GM21526 (cell line): ENCODE results near the gene CISH.

Experiments
- ATAC-seq: cut with Tn5 transposase; IDR thresholded peaks from one replicate; pipeline ENCODE4 v1.9.1; 2021; ENCODE audit warnings: moderate library complexity; ENCODE audit not compliant: unreplicated experiment, low FRiP score

Gene CISH, protein sequence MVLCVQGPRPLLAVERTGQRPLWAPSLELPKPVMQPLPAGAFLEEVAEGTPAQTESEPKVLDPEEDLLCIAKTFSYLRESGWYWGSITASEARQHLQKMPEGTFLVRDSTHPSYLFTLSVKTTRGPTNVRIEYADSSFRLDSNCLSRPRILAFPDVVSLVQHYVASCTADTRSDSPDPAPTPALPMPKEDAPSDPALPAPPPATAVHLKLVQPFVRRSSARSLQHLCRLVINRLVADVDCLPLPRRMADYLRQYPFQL

DNA sequence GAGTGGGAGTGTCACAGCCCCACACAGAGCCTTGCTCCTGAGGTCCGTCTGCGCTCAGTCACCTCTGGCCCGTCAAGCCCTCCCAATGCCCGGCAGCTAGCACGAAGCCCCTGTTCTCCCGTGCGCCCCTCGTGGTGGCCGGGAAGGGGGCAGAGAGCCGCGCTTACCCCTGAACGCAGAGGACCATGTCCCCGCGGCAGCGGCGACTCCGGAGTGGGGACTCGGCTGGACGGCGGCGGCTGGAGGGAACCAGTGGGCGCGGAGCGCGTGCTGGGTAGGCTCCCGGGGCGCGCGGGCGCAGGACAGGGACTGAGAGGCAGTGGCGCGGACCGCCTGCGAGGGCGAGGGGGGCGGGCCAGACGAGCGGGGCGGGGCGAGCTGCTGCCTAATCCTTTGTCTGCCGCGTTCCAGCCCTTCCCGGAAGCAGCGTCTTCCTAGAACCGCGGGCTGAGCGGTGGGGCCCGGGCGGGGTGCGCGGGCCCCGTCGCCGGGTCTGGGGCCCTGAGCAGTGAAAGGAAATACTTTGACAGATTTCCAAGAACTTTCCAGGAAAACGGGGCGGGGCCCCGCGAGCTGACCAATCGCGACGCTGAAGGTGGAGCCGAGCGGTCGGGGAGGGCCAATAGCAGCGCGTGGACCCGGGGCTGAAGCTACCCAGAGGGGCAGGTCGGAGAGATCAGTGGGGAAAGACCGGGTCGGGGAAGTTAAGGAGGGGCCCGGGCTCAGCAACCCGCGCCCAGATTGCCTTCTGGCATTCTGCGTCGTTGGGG lies at the start of gene CISH:
Gene CISH (minus strand): TSS at position 311 of the 770 bp plus-strand sequence. CDS start 124 bp downstream, at position 187.
- ATAC-seq = peak; percentile 62

DNA sequence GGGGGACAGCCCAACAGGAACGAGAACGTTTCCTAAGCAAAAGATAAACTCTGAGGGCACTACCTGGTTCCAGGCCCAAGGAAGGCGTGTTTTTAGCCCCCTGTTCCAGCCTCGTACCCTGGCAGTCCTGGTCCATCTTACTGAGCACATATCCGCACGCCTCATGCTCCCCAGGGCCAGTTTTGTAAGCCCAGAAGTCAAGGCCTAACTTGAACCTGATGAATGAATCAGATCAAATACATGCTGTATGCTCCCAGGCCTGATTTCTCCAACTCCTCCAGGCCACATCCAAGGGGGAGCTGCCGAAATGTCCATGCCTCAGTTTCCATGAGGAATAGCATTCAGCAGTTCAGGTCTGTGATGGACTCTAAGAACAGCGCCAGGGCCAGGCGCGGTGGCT lies 48.8 kb upstream of the CISH start:
- no peak for ATAC-seq

DNA sequence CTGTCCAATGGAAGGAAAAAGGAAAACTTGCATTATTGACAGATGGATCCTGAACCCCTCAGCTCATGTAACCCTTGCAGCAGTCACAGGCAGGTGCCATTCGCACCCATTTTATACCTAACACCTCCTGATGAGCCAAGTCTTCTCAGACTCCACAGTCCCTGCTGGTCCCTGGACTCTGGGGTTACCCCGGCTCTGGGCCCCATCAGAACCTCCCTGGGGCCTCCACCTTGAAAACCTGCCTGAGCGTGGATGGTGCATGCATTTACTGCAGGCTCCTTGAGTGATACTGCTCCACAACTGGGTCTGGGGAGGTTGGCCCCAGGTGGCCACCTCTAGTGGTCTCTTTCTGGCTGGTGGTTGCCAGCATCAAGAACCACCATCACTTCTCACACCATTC lies 47.3 kb upstream of the CISH start:
- ATAC-seq = no peak

DNA sequence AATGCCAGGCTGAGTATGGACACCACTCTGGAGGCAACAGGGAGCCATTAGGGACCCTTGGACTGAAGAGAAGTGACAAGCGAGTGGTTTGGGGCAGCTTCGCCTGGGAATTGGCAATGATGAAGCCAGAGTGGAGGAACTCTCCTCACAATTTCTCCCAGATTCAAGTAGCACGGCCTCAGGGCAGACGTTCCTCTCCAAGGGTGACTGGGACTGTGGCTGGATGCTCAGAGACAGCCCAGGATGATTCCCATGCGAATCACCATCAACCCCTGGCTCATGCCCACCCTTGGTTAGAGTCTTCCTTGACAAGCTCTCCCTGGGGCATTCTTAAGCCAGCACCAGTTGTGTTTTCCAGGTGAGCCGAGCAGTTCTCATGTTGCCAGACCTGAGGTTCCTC lies 46.8 kb upstream of the CISH start:
- no peak for ATAC-seq

DNA sequence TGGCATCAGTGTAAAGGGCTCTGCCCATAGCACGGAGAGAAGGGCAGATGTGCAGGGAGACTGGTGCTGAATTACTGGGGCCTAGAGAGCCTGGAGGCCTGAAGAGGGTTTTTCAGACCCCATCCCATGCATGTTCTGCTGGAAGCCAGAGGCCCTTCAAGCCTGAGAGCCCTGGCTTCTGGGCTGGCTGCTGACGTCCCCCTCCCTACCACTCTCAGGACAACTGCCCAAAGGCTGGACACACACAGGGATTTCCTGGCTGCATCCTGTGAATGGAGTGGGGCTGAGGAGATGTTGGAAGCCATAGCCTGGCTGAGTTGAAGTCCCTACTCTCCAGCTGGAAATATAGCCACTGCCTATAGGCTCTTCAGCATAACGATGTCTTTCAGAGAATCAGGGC lies 46.2 kb upstream of the CISH start:
- ATAC-seq = no peak

DNA sequence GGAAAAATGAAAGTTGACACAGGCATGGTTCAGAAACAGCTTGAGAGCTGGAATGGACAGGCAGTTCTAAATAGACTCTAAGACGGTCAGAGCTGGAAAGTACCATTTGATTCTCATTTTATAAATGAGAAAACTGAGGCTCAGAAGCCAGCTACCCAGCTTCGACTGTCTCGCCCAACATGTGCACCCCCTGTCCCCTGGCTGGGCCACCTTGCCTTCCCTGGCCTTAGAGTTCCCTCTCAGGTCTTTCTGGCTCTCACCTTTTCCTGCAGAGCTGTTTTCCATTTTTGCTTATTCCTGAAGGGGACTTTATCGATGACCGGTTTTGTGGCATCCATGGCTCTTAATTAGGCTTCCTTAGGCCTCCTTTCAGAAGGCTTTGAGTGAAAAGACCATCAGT lies 45.8 kb upstream of the CISH start:
- ATAC-seq = no peak

DNA sequence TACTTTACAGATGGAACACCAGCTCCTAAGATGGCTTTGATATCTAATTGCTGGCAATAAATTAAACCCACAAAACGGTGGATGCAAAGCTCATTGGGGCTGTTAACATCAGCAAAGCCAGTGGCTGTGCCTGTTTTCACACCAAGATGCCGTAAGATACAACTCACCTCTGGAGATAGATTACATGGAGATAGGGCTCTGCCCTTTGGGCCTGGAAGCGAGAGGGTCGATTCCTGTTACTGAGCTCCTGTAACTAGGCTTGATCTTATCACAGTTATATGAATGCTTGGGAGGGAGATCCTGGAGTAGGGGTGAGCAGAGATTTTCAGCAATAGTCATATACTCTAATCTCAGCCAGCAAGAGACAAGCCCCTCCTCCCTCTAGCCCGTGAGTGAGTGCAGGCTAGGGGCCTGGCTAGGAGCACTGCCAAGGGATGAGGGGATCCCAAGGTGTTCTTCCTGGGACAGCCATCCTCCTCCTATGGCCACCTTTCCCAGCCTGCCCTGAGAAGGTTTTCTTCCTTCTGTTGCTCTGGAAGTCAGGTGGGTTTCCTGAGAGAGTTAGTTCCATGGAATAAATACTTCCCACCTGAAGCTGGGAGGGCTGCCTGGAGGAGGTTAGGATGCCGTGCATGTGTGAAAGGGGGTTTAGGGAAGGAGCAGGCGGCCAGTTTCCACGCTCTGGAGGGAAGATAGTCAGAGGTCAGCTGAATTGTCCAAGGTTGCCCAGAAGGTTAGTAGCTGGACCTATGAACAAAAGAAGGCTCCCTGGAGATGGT lies 45.0 kb upstream of the CISH start:
- no peak for ATAC-seq

DNA sequence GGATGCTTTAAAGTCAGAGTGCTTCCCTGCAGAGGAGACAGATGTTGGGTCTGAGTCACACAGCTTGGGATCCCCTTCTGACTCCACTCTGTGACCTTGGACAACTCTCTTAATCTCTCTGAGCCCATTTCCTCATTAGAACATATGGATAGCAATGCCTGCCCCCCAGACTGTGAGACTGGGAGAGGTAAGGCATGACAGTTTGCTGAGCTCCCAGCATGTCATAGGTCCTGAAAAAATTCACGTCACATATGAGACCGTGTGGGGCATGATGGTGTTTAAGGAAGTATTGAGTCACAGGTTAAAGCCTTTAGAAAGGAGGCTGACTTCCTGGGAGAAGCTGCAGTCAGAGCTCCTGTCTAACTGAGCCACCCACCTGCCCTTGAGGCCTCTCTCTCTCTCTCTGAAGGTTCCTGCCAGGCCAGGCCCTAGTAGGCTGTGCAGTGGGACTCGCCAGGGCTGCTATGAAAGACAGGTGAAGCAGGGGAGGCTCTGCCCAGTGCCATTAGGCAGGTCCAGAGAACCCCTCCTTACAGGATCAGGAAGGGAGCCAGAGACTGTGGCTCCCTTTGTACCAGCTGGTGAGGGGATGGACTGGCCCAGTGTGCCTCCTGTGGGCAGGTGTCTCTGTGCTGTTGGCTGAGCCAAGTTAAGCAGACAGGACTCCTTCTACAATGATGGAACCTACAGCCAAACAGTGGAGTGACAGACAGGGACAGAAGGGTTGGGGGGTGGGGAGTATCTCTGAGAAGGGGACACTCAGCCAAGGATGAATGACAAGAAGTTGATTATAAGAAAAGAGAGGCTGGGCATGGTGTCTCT lies 43.6 kb upstream of the CISH start:
- no peak for ATAC-seq

DNA sequence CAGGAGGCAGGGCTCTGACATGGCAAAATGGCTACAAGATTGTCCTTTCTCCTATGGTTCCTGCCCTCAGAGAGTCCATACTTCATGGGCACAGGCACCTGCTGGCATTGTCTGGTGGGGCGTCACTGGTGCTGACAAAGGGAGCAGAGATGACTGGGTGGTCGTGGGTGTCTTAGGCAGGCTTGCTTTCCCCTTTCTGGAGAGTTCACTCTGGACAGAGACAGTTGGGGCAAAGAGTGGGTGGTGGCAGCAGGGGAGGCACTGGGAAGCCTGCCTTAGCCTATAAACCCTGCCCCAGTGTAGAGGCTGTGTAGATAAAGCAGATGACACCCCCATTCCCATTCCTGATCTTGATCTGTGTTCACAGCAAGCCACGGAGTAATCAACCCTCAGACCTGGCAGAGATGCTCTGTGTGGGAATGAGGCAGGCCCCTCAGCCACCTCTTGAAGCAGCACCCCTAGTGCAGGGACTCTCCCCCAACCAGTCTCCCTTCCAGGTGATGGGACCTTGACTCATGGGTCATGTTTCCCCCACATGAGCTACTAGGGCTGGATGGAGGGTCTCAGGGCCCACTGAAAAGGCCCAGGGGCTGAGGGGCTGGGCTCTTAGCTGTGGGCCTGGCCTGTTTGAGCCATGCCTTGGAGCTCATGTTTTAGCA lies 42.5 kb upstream of the CISH start:
- ATAC-seq = no peak

DNA sequence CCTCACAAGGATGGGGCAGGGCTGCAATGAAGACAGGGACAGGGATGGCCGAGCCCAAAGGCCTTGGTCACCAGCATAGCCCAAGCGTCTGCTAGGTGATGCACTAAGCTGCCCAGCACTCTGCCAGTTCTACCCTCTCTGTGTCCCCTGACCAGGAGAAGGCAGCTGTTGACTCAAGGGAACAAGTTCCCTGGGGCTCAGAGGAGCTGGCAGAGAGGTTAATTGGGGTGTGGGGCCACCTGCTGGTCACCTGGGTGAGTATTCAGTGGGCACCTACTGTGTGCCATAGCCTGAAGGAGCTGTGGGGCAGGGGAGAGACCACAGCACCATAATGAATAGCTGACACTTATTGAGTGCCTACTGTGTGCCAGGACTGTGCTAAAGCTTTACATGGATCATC lies 41.1 kb upstream of the CISH start:
- ATAC-seq = no peak

DNA sequence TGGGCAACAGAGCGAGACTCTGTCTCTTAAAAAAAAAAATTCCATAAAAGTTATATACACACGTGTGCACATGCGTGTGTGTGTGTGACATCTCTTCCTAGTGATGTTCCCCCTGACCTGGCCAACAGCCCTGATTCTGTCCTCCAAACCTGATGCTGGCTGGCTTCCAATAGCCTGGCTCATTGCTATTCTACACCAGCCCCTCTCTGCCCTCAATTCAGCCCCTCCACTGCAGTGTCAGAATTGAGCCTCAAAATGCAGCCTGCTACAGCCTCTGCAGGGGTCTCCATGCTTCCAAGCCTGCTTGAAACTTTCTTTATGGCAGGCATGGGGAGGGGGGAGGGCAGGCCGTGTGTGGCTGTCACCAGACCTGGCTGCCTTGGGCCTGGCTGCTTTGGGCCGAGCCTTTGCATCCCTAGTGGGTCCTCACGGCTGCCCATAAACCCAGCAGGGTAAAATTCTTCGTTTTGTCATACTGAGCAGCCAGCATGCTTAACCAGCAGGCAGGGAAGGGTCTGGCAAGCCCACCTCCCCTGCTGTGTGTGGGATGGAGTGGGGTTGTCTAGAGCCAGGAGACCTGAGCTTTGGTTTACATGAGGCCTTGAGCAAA lies 40.5 kb upstream of the CISH start:
- ATAC-seq = no peak

DNA sequence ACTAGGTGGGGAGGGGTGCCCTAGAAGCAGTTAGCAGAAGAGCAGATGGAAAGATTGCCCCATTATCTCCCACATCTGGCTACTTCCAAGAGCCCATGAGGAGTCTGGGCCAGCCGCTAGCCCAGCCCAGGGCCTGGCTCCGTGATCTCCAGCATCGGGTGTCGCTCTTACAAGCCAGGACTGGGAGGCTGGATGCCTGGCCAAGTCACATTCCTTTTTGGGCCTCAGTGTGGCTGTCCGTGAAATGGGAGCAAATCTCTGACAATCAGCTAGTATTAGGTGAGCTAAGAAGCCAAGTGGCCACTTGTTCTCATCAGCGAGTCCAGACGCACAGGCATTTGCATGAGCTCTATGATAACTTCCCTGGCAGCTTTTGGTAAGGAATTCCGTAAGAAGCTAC lies 39.9 kb upstream of the CISH start:
- no peak for ATAC-seq

DNA sequence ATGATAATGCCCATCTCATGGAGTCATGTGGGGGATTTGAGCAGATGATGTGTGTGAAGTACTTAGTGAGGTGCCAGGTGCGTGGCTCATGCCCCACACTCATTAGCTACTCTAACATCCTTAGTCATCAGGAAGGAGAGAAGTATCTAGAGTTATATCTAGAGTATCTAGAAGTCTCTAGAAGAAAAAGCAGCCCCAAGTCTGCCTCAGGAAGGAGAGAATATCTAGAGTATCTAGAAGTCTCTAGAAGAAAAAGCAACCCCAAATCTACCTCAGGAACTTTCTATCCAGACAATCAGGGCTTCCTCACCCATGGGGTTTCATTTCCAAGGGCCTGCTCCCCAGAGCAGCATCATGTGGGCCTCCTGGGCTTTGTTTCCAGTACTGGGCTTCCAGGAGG lies 38.4 kb upstream of the CISH start:
- ATAC-seq = no peak

DNA sequence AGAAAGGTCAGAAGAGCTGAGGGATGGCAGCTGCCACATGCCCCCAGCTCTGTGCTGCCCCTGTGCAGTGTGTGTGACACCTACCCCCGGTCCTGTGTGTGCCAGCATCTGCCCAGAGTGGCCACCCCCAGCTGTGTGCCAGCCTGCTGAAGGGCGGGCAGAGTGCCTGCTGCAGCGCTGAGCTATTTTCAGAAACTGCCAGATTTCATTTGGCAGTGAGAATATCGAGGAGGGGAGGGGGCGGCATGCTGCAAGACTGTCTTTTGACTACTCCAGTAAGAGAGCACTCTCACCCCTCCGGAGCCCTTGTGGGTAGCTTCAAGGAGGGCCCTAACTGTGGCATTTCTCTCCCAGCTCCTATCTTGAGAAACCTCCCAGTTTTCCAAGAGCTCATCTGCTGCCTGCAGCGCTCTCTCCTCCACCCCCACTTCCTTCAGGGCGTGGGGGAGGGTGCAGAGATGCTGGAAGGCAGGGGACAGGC lies 37.9 kb upstream of the CISH start:
- no peak for ATAC-seq

DNA sequence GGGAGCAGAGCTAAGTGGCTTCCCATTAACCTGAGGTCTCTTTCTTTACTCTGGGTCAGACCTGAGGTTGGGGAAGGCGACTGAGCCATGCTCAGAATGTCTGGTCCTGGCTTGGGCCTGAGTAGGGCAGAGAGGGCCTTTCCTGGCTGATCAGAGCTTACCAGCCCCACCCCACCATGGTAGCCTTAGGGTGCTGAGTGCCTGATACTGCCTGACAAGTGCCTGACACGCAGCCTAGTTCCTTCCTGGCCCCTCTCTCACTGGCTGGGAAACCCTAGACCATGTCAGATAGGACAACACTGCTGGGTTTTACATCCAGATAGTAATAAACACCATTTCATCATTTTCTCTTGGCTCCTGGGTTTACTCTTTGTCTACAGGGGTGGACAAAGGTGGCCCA lies 37.4 kb upstream of the CISH start:
- ATAC-seq = no peak

DNA sequence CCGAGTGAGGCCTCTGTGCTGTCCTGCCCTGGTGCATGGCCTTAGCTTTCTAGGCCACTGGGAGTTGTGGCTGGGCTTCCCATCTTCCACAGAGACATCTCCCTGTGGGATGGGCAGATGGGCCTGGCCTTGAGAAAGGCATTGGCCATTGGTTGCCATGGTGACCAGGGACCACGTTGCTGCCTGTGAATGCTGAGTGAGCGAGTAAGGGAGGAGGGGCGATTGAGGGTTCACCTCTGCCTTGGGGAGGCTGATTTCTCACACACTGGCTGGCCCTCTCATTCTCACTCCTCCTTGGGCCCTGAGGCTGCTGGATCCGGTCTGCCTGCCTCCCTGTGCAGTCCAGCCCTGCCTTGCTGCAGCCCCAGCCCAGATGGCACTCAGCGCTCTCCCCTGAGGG lies 36.7 kb upstream of the CISH start:
- ATAC-seq = no peak

DNA sequence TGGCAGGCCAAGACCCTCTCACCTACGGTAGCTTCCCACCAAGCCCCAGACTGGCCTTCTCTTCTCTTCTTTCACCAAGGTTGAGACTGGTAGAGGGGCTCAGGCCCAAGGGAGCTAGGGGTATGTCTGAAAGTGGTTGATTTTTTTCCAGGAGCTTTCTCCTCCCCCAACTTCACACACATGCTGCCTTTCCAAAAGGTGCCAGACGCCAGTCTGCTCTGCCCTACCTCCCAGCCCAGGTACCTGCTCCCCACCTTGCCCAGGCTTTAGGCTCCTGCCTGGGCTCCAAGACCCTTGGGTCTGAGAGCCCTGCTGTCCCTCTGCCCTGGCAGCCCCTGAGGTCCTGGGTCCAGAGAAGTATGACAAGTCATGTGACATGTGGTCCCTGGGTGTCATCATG lies 33.8 kb upstream of the CISH start:
- no peak for ATAC-seq

DNA sequence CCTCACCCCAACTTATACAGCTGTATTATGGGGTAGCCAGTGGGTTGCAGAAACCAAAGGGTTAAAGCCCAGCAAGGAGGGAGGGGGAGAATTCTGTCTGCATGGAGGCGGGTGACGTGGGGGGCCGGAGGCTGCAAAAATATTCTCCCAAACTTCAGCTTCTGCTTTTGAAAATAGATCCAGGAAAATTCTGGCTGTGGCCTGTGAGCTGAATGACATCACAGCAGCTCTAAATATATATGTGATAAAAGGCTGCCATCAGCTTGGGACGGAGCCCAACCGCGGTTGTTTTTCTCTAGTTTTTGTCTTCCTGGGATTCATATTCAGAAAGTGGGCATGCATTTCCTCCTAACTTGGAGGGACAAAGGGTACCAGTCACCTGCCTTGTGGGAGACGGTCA lies 33.0 kb upstream of the CISH start:
- no peak for ATAC-seq

DNA sequence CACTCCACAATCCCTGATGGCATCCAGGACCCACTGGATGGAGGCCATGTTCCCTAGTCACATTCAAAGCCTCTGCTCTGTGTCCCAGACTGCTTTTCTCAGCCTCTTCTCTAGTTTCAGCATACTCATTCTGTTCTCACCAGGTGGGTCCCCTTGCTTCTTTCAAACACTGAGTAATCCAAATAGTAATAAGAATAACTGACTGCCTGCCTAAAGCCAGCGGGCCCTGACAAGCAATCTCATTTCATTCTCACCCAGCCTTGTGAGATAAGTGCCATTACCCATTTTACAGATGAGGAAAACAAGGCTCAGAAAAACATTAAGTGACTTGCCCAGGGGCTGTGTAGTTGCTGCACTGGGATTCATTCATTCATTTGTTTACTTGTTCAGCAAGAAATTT lies 30.8 kb upstream of the CISH start:
- ATAC-seq = no peak

DNA sequence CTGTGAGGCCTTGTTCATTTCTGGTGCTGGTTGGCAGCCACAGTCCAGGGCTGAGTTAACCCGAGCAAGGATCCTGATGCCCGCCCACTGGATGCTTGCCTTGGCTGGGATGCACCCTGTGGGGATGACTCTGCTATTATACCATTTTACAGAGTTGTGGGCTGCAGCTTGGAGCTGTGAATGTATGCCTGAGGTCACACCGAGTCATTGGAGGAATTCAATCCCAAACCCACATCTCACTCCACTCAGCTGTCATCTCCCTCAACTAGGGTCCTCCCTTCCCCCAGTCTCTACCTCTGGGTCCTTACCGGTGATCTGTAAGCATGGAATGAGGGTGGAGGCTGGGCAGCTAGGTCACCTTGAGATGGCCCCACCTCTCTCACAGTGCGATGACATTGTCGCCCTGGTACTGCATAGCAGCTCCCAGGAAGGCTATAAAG lies 27.5 kb upstream of the CISH start:
- ATAC-seq = no peak
